ENCODE measurements around the gene TNS4. TPM values are rescaled to one million over a fixed set of nuclear protein-coding genes. Genes with fewer than 3 reads are reported as not detected.

TNS4 gene
- total and polyA plus RNA-seq, 2 of the 4 experiments (the other 2 are of a cell fraction): not detected

DNA sequence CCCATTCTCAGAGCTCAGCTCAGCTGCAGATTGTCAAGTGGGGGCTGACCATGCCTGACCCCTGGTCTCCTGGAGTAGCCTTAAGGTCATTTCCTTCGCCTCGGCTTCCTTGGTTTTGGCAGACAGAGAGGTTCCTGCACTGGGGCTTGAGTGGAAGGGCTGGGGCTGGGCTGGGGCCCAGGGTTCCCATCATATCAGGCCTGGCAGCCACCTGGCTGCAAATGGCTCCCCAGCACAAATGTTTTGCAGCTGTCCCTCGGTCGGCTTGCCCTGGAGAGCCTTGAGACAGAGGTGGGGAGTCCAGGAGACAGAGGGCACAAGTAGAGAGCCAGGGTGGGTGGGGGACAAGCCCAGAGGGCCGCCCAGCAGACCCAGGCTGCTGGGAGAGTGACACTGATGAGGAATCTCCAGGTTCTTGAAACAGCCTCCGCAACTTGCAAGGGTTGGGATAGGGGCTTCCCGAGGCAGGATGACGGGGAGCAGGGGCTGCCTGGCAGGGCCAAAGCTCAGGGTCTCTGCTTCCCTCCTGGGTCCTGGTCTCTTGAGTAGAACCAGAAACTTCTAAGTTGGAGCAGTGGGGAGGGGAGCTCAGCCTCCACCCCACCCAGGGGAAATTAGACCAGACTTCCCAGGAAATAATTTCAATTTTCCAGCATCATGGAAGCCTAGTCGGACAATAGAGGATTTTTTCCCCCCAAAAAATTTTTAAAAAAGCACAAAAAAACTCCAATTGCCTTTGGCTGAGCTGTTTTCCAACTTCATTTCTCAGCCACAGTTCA is 38.9 kb downstream of the TNS4 start:
- peak overlapping the region; percentile 65 for H2AK9ac ChIP-seq (replicated peaks; ENCODE audit: low read depth, low read length, poor library complexity)
- ATAC-seq (ENCODE audit: low read depth): peak; percentile 0; the same call in 1 of the 2 replicates
- CTCF ChIA-PET: interaction anchor here (0.5 to 1.5 kb wide), 2 partner anchors 95 to 880 kb away, joined by 3 to 4 read pairs; no protein-coding TSS in a partner anchor
- intact Hi-C loops (cut with micrococcal nuclease): no loop called here
- peaks cover 25% of the 10 kb centered on the region for H3K9me1 ChIP-seq (ENCODE audit: insufficient read depth, low read length)
- H3K27ac ChIP-seq (ENCODE audit: insufficient read depth, low read length): peak overlapping the region; percentile 36; the same call in 1 of the 2 replicates
- no peak overlapping the region for H4K5ac ChIP-seq (ENCODE audit: low read depth, low read length)
- H2BK20ac ChIP-seq (ENCODE audit: low read depth, low read length): no peak overlapping the region; the same call in 1 of the 2 replicates
- POLR2A ChIA-PET (ENCODE audit: unreplicated experiment): interaction anchor here (0.7 kb wide), 1 partner anchor 9 kb away, joined by 3 read pairs; no protein-coding TSS in a partner anchor
- in situ Hi-C loops (cut with MboI; ENCODE audit: low sequenced_read_pairs): no loop called here
- no peak for DNase-seq
- peak overlapping the region; percentile 41; the same call in 1 of the 2 replicates for H3K14ac ChIP-seq (replicated peaks; ENCODE audit: low read depth, low read length)
- H2BK15ac ChIP-seq (ENCODE audit: low read depth, low read length): no peak overlapping the region
- TF ChIP-seq MAZ (IDR thresholded peaks at IDR 0.05; ENCODE audit: borderline replicate concordance, low read depth, low read length): peak; percentile 4; the same call in 1 of the 2 replicates
- TF ChIP-seq FOS (IDR thresholded peaks at IDR 0.05; ENCODE audit: low read depth, low read length): no peak
- H2BK5ac ChIP-seq (ENCODE audit: low read depth, low read length, poor library complexity, severe bottlenecking): peak overlapping the region; percentile 12
- H3K56ac ChIP-seq (ENCODE audit: extremely low read depth, insufficient read depth, low read length): no peak overlapping the region
- H2AK5ac ChIP-seq (ENCODE audit: low read depth, low read length): no peak overlapping the region; the same call in 1 of the 2 replicates
- no peaks in the 10 kb centered on the region for H3K27me3 ChIP-seq (ENCODE audit: control insufficient read depth, insufficient read depth, low read length)
- dilution Hi-C loops (cut with HindIII; ENCODE audit: low sequenced_read_pairs, unreplicated experiment): no loop called here
- no peak overlapping the region for H4K8ac ChIP-seq (ENCODE audit: low read depth in 2 of 2, low read length in 2 of 2)
- no peak overlapping the region; the same call in 1 of the 2 replicates for H3K4ac ChIP-seq (ENCODE audit: low read depth, low read length)
- no peak overlapping the region for H2BK120ac ChIP-seq (ENCODE audit: low read depth, low read length)
- 85% methylated on average over 2 of the region's 9 CpGs; no CpG with 5 or more reads in 1 of the 2 experiments for WGBS, 2 experiments (ENCODE audit: extremely low coverage in 2 of 2, insufficient read length in 1 of 2)
- 0 out of 2 replicates have a peak overlapping the region, but pooled peaks have one; percentile 20 for H4K91ac ChIP-seq (ENCODE audit: insufficient read depth, low read depth, low read length)
- no peak overlapping the region for H3K9ac ChIP-seq (ENCODE audit: low read depth, low read length)
- H3K4me3 ChIP-seq (ENCODE audit: insufficient read depth, low read depth, low read length): no peak overlapping the region
- H3K18ac ChIP-seq (ENCODE audit: low read depth, low read length): no peak overlapping the region
- H3K4me2 ChIP-seq (ENCODE audit: low read depth, low read length): no peak overlapping the region
- H3K4me1 ChIP-seq (ENCODE audit: control insufficient read depth, insufficient read depth, low read length): peaks cover 15% of the 10 kb centered on the region
- H3K36me3 ChIP-seq (ENCODE audit: control insufficient read depth, insufficient read depth, low read length): peaks cover 18% of the 10 kb centered on the region
- H3K79me1 ChIP-seq (ENCODE audit: low read depth in 1 of 2, low read length in 2 of 2): peaks cover 0 to 14% of the 10 kb centered on the region in 2 experiments; a peak in 2 of 4 replicates
- H4K20me1 ChIP-seq (ENCODE audit: insufficient read depth, low read length): peaks cover 22% of the 10 kb centered on the region
- H2AFZ ChIP-seq (replicated peaks; ENCODE audit: low read length, poor library complexity): no peak overlapping the region
- BruUV-seq (replicated peaks): no TSS peak
- no peak overlapping the region for H3K23ac ChIP-seq (ENCODE audit: low read depth, low read length)
- no peaks in the 10 kb centered on the region for H3K9me3 ChIP-seq (ENCODE audit: control insufficient read depth, insufficient read depth, low read length)
